ENCODE data around the gene RPS6KB1. TPM values are rescaled to one million over a fixed set of nuclear protein-coding genes. Genes with fewer than 3 reads are reported as not detected.

The RPS6KB1 gene
- 10.1 and 13.6 TPM in 2 replicates for total RNA-seq

GRCh38 chr17:59892924-59893675 lies at the start of gene RPS6KB1, which contains the start of gene TUBD1:
Gene RPS6KB1 (plus strand): TSS chr17:59893121. CDS start chr17:59893185, 64 bp downstream.
Gene TUBD1 (minus strand): TSS chr17:59892943. CDS start chr17:59891002, 1,941 bp downstream.

GRCh38 chr17:59964482-59965328 lies 71.8 kb downstream of the RPS6KB1 start, which contains the start of gene RNFT1:
Gene RNFT1 (minus strand): TSS chr17:59964740. CDS start chr17:59964663, 77 bp downstream.

Other genes starting within 250 kb of the RPS6KB1 start
- 35.8 and 57.5 TPM in 2 replicates for gene PTRH2, start 185.7 kb upstream of the RPS6KB1 start, total RNA-seq
- 73.9 and 81.8 TPM in 2 replicates for gene VMP1, start 185.5 kb upstream of the RPS6KB1 start, total RNA-seq
- 9.8 and 10.2 TPM in 2 replicates for gene TUBD1, start 178 bp upstream of the RPS6KB1 start, total RNA-seq
- 7.7 and 9.3 TPM in 2 replicates for gene RNFT1, start 71.6 kb downstream of the RPS6KB1 start, total RNA-seq
- gene HEATR6, start 185.8 kb downstream of the RPS6KB1 start, total RNA-seq = 14.0 and 19.6 TPM in 2 replicates